Caco-2 (cell line): ENCODE measurements around the gene BCAS3. TPM values are rescaled to one million over a fixed set of nuclear protein-coding genes. Genes with fewer than 3 reads are reported as not detected.

Experiments
- BruUV-seq: library from RNA; stranded (reverse); fragments of 400-500 nt; replicated peaks from 2 replicates; lab custom pipeline; 2021; lab: Mats Ljungman, UMichigan
- CTCF ChIA-PET: fragments of 300-600 bp; sonication (Branson Sonifier 250); formaldehyde crosslinking; loops from one replicate; lab custom pipeline; 2022; ENCODE audit warnings: antibody characterized with exemption; lab: Charles Lee
- POLR2A ChIA-PET: fragments of 300-600 bp; sonication (Branson Sonifier 250); formaldehyde crosslinking; loops from one replicate; lab custom pipeline; 2022; ENCODE audit warnings: antibody characterized with exemption; lab: Charles Lee
- DNase-seq, 2 experiments: peaks; one replicate each; pipeline versions ENCODE4 v3.0.0 to v3.0.0-alpha.2; 2020 to 2022
- H3K27me3 ChIP-seq: replicated peaks from 2 replicates; pipeline ENCODE4 v1.6.0; 2011; ENCODE audit warnings: low read length; ENCODE audit not compliant: control insufficient read depth, insufficient read depth
- H3K36me3 ChIP-seq: 2 replicates; pipeline ENCODE4 v1.5.1; 2011; ENCODE audit warnings: low read length; ENCODE audit not compliant: control insufficient read depth, insufficient read depth
- H3K4me1 ChIP-seq: fragments of 250-450 bp; sonication (Bioruptor Pico); 2 replicates; pipeline ENCODE4 v1.5.1; 2020; ENCODE audit warnings: mild to moderate bottlenecking
- H3K4me3 ChIP-seq: 2 replicates; pipeline ENCODE4 v1.5.1; 2011; ENCODE audit warnings: low read depth, mild to moderate bottlenecking, control low read depth, low read length
- H3K9me3 ChIP-seq: fragments of 250-450 bp; sonication (Bioruptor Pico); 2 replicates; pipeline ENCODE4 v1.5.1; 2020; ENCODE audit warnings: mild to moderate bottlenecking, moderate library complexity
- H3K27ac Mint-ChIP-seq: one replicate; pipeline ENCODE4 v1.8.0; 2022; ENCODE audit warnings: mixed read lengths; ENCODE audit not compliant: unreplicated experiment
- H3K27me3 Mint-ChIP-seq: one replicate; pipeline ENCODE4 v1.8.0; 2022; ENCODE audit warnings: mixed read lengths; ENCODE audit not compliant: insufficient read depth, unreplicated experiment
- H3K36me3 Mint-ChIP-seq: one replicate; pipeline ENCODE4 v1.8.0; 2022; ENCODE audit warnings: mild to moderate bottlenecking, mixed read lengths; ENCODE audit not compliant: insufficient read depth, unreplicated experiment
- H3K4me1 Mint-ChIP-seq: one replicate; pipeline ENCODE4 v1.8.0; 2022; ENCODE audit warnings: low read depth, mixed read lengths; ENCODE audit not compliant: unreplicated experiment
- H3K4me3 Mint-ChIP-seq: one replicate; pipeline ENCODE4 v1.8.0; 2022; ENCODE audit warnings: mild to moderate bottlenecking, moderate library complexity, mixed read lengths; ENCODE audit not compliant: unreplicated experiment
- H3K9me3 Mint-ChIP-seq: one replicate; pipeline ENCODE4 v1.8.0; 2022; ENCODE audit warnings: mixed read lengths; ENCODE audit not compliant: unreplicated experiment
- intact Hi-C: fragments of 100-400 bp; cut with micrococcal nuclease; formaldehyde crosslinking; loops from one replicate; pipeline ENCODE4 v1.10.0; 2022; ENCODE audit not compliant: unreplicated experiment
- total RNA-seq: library from RNA; stranded (reverse); gene quantifications from 2 replicates; pipeline ENCODE4 v1.2.3, GENCODE V29; 2022
- TF ChIP-seq, protein P1 (sequence below), 2 experiments: fragments of 200-600 bp in 1 of 2; IDR thresholded peaks; 1 replicate in 1 of 2; 2 replicates in 1 of 2; pipeline versions ENCODE4 v1.5.1 to v1.8.0; 2011 to 2022; ENCODE audit warnings: antibody characterized with exemption in 1 of 2, control low read depth in 1 of 2, inconsistent platforms in 1 of 2, low read depth in 1 of 2, low read length in 1 of 2, mild to moderate bottlenecking in 1 of 2, moderate library complexity in 1 of 2; ENCODE audit not compliant: insufficient read depth in 1 of 2, severe bottlenecking in 1 of 2, unreplicated experiment in 1 of 2

The BCAS3 gene
- total RNA-seq, 1 experiment from 2014 or later, result 44.1 TPM

DNA sequence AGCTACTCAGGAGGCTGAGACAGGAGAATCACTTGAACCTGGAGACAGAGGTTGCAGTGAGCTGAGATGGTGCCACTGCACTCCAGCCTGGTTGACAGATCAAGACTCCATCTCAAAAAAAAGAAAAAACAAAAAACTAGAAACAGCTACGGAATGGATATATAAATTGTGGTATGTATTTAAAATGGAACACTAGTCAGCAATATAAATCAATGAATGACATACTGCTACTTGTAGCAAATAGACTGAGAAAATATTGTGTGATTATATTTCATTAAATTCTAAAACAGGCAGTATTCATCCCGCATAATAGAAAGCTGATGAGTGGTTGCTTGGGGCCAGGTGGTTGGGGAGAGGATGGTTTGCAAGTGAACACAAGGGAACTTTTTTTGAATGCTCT lies 261.7 kb downstream of the BCAS3 start:
- POLR2A ChIA-PET, result no interaction called here
- no peaks in the 10 kb centered on the region for H3K9me3 Mint-ChIP-seq

DNA sequence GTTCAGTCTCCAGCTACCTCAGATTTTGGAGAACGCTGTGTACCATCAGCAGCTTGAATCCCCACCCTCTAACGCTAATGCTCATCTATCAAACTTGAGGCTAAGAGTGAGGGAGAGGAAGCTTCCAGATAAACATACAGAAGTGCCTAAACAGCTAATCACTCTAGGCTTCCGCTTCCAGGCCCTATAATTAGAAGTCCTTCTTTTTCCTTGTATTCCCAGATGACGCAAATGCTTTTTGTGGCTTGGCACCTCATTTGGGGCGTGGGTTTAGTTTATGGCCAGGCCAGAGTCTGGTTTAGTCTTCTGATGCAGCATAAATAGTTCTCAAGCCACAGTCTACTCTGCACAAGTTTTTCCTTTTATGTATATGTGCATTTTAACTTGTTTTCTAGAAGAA lies 263.4 kb downstream of the BCAS3 start:
- no peak overlapping the region for H3K4me3 Mint-ChIP-seq
- Histone ChIP-seq H3K36me3 (no peaks in the 10 kb centered on the region), H3K9me3 (no peaks in the 10 kb centered on the region), H3K4me3 (no peak overlapping the region), H3K27me3 (no peaks in the 10 kb centered on the region), H3K4me1 (no peaks in the 10 kb centered on the region)
- H3K9me3 Mint-ChIP-seq, result no peaks in the 10 kb centered on the region
- no peak for DNase-seq
- H3K4me1 Mint-ChIP-seq, result no peaks in the 10 kb centered on the region
- no peaks in the 10 kb centered on the region for H3K36me3 Mint-ChIP-seq
- H3K27me3 Mint-ChIP-seq, result no peaks in the 10 kb centered on the region
- no peak overlapping the region for H3K27ac Mint-ChIP-seq
- ChIA-PET CTCF (no interaction called here), POLR2A (no interaction called here)
- no TSS peak for BruUV-seq
- intact Hi-C loops, result no loop called here
- TF ChIP-seq, protein P1, sequence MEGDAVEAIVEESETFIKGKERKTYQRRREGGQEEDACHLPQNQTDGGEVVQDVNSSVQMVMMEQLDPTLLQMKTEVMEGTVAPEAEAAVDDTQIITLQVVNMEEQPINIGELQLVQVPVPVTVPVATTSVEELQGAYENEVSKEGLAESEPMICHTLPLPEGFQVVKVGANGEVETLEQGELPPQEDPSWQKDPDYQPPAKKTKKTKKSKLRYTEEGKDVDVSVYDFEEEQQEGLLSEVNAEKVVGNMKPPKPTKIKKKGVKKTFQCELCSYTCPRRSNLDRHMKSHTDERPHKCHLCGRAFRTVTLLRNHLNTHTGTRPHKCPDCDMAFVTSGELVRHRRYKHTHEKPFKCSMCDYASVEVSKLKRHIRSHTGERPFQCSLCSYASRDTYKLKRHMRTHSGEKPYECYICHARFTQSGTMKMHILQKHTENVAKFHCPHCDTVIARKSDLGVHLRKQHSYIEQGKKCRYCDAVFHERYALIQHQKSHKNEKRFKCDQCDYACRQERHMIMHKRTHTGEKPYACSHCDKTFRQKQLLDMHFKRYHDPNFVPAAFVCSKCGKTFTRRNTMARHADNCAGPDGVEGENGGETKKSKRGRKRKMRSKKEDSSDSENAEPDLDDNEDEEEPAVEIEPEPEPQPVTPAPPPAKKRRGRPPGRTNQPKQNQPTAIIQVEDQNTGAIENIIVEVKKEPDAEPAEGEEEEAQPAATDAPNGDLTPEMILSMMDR (IDR thresholded peaks at IDR 0.05; ENCODE audit: insufficient read depth in 1 of 2, low read depth in 1 of 2, low read length in 1 of 2, severe bottlenecking in 1 of 2, unreplicated experiment in 1 of 2), result no peak

More for the DNA sequence above, 261.7 kb downstream of the BCAS3 start:
- Histone ChIP-seq H3K4me3 (no peak overlapping the region), H3K27me3 (no peaks in the 10 kb centered on the region), H3K9me3 (no peaks in the 10 kb centered on the region), H3K36me3 (no peaks in the 10 kb centered on the region), H3K4me1 (no peaks in the 10 kb centered on the region)
- no TSS peak for BruUV-seq
- Mint-ChIP-seq H3K36me3 (no peaks in the 10 kb centered on the region), H3K4me1 (no peaks in the 10 kb centered on the region), H3K4me3 (no peak overlapping the region), H3K27me3 (no peaks in the 10 kb centered on the region), H3K27ac (no peak overlapping the region)
- intact Hi-C loops, result no loop called here
- TF ChIP-seq, protein P1 (IDR thresholded peaks at IDR 0.05; ENCODE audit: insufficient read depth in 1 of 2, low read depth in 1 of 2, low read length in 1 of 2, severe bottlenecking in 1 of 2, unreplicated experiment in 1 of 2), result no peak
- DNase-seq, result no peak
- CTCF ChIA-PET, result no interaction called here

DNA sequence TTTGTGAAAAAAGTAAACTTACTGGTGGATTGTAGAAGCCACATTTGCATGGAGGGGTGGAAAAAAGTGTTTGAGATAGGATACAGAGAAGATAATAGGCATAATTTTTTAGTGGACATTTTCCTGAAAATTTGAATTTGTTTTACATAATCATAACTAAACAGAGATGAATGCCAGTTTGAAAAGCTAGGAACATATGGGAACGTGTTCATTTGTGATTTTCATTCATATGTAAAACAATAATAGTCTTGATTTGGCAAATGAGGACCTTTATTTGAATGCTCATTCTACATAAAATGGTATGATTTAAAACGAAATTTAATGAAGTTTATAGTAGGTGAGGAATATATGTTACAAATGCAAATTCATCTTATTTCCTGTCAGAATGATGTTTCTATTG lies 263.9 kb downstream of the BCAS3 start:
- Mint-ChIP-seq H3K27me3 (no peaks in the 10 kb centered on the region), H3K4me3 (no peak overlapping the region), H3K9me3 (no peaks in the 10 kb centered on the region), H3K36me3 (no peaks in the 10 kb centered on the region), H3K4me1 (no peaks in the 10 kb centered on the region), H3K27ac (no peak overlapping the region)
- DNase-seq, result no peak
- no TSS peak for BruUV-seq
- no peaks in the 10 kb centered on the region for H3K27me3 ChIP-seq
- intact Hi-C loops, result no loop called here
- H3K4me3 ChIP-seq, result no peak overlapping the region
- no peaks in the 10 kb centered on the region for H3K4me1 ChIP-seq
- no peaks in the 10 kb centered on the region for H3K36me3 ChIP-seq
- TF ChIP-seq, protein P1 (IDR thresholded peaks at IDR 0.05; ENCODE audit: insufficient read depth in 1 of 2, low read depth in 1 of 2, low read length in 1 of 2, severe bottlenecking in 1 of 2, unreplicated experiment in 1 of 2), result no peak
- ChIA-PET CTCF (no interaction called here), POLR2A (no interaction called here)
- H3K9me3 ChIP-seq, result no peaks in the 10 kb centered on the region
